NCI-H128 (cell line): ENCODE results near the gene BLVRA.

Source experiments
- DNase-seq: peaks from one replicate; lab custom pipeline; 2025; ENCODE audit not compliant: unreplicated experiment; lab: John Stamatoyannopoulos, UW

Gene BLVRA

DNA sequence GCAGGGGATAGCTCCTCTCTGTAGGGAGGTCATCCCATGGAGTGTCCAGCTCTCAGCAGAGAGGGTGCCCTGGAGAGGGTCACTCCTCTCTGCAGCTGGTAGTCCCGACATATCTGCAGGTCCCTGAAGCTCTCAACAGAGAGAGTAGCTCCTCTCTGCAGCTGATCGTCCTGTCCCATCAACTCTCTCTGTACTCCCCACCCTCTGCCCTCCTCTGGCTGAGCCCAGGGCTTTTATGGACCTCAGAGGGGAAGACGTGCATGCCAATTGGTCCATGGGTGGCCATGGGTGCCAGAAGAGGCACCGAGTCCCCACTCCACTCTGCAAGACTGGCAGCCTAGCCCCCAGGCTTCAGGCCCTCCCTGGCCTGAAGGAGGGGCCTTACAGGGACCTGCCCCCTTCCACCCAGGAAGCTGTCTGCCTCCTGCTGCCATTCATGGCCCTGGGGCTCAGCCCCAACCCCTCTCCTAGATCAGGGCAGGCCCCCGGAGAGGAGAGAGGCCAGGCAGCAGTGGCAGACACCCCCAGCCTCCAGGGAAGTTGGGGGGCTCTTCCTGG is 9.0 kb upstream of the BLVRA start:
- no peak for DNase-seq

DNA sequence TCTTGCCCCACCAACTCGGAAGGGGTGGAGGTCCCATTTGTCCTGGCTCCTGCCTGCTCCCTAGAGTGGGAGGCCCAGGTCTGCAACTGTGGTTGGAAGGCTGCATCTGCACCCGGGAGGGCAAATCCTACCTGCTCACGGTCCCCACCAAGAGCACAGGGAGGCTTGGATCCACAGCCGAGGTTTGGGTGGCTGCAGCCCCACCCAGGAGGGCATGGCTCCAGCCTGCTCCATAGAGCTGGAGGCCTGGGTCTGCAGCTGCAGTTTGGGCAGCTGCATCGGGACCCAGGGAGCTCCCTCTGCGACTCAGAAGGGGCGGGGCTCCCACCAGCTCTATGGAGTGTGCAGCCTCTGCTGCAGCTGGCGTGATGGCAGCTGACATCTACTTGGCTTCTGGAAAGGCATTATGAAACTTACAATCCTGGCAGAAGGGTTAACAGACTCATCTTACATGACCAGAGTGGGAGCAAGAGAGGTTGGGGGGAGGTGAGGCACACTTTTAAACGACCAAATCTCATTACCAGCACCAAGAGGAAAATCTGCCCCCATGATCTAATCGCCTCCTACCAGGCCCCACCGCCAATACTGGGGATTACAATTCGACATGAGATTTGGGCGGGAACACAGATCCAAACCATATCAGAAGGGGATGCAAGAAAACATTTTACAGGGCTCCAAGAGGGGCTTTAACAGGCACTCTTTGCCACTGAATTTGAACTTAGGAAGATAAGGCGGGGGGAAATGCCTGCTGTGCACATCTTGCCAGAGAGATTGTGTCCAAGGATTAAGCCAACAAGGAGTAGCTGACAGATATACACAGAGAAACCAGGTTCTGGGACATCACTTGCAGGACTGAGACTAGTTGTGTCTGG is 8.2 kb upstream of the BLVRA start:
- DNase-seq = no peak

DNA sequence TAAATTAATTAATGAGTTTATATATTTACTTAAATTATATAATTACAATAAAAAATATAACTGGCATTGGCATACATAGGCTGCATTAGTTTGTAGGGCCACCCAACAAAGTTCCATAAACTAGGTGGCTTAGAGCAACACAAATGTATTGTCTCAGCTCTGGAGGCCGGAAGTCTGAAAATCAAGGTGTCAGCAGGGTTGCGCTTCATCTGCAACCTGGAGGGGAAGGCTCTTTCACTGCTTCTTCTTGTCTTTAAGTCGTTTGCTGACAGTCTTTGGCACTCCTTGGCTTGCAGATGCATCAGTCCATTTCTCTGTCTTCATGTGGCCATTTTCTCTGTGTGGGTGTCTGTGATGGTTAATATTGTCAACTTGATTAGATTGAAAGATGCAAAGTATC is 6.1 kb upstream of the BLVRA start:
- DNase-seq = no peak

DNA sequence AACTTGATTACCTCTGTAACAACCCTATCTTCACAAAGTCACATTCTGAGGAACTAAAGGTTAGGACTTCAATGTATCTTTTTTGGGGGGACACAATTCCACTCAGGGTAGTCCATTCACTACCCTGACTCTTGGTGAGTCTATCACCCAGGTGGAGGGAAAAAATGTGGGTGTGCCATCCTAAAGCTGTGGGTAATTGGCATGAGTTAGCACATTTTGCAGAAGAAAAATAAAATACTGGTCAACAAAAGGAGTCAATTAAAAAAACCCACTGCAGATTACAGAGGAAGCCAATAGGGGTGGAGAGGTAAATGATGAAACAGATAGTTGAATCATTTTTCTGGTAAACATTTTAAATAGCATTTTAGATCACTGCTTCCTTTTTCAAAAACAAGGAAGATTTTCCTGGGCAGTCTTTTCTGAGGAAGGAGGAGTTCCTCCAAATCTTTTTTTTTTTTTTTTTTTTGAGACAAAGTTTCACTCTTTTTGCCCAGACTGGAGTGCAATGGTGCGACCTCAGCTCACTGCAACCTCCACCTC is 5.1 kb upstream of the BLVRA start:
- DNase-seq = no peak

DNA sequence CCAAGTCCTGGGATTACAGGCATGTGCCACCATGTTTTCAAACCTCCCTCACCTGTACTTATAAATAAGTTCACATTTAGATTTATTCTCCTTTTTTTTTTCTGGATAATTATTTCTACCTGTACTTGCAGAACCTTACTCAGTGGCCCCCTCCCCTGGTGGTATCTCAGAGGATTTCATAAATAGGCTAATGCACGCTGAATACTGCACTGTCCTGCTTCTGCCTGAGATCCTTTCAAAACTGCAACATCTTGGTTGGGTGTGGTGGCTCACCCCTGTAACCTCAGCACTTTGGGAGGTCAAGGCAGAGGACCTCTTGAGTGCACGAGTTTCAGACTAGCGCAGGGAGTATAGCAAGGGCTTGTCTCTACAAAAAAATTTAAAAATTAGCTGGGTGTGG is 4.6 kb upstream of the BLVRA start:
- no peak for DNase-seq

DNA sequence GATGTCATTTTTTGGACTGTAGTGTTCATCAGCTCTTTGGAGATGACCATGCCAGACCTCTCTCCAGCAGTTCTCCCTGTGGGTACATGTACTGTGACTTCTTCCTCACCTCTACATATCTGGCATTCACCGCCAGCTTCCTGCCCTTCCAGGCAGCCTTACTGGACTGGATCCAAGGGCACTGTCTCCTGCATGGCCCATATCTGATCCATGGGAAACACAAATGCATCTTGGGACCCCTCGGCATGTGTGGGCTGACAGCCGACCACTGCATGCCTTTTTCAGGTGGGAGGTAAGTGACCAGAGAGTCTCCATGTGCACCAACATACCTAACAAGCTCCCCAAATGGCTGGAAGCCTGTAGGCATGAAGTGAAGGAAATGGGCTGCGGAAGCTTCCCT is 3.9 kb upstream of the BLVRA start:
- DNase-seq = no peak

DNA sequence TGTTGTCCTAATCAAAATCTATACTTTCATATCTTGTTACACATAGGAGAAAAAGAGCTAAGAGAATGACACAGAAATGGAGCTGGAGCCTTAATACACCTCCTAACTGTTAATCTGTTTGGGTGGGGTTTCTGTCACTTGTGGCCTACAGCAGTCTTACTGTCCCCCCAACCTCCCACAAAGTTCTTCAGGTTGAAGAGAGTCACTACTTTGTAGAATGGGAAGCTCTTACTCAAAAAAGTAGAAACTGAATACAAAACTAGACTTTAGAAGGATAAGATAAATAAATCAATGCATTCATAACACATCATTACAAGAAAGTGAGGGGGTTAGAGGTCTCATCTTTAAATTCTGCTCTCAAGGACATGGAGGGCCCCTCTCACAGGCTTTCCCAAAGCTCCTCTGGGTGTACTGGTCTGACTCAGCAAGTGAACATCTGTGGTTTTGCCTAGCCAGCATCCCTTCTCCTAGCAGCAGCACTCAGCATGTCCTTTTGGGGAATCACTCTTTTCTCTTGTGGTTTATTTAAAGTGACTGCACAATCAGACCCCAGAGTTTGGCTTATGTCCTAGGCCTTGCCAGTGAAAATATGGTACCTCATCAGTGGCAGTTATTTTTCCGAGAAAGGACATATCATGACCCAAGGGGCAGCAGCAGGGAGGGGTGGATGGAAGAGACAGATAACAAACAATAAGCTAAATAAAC is 2.0 kb upstream of the BLVRA start:
- DNase-seq = no peak

DNA sequence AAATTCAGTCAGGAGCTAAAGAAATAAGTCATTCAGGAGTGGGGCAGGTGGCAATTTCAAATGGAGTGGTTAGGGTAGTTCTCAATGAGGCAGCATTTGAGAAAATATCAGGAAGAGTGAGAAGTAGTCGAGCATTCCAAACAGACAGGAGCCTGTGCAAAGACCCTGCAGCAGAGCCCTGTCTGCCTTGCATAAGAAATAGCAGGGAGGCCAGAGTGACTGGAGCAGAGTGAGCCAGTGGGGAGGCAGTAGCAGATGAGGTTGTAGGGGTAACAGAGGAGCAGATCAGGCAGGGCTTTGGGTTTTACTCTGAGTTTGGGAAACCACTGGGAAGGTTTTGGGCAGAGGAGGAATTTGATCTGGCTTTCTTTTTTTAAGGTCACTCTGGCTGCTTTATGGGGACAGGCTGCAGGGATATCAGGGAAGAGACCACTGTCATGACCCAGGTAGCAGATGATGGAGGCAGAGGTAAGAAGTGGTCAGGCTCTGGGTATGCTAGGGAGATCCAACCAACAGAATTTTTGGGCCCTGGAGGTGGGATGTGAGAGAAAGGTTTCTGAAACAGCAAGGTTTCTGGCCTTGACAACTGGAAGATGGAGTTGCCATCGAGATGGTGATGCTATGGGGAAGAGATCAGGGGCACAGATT is 1.3 kb upstream of the BLVRA start:
- no peak for DNase-seq

DNA sequence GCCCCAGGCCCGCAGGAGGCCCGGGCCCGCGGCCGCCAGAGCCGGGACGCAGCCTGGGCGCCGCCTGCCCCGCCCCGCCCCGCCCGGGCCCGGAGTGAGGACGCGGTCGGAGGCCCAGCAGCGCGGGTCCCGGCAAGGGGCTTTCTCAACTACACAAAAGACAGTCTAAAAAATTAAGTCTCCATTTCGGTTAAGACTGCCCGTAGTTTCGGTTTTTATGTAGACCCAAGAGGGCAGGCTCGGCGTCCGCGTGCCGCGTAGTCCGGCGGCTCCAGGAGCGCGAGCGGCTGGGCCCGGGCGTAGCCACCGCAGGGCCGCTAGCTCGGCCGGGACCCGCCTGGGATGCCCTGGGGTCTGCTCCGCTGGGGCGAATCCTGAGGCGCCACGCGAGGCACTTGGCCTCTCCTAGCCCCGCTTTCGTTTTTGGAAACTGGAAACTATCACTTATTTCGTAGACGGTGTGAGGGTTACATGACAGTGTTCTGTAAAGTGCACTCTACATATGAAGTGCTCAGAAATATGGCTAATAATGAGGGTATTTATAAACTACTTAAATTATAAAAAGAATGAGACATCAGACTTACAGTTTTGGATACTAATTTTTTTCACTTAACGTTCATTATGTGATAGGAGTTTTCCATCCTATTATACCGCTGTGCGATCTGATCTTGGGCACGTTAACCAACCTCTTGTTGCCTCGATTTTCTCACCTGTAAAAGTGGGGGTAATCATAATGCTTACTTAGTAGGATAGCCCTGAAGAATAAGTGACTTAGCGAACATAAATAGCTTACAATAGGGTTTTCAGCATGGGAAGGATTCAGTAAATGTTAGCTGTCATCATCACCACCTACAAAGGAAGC is 573 bp downstream of the BLVRA start:
- DNase-seq = no peak

DNA sequence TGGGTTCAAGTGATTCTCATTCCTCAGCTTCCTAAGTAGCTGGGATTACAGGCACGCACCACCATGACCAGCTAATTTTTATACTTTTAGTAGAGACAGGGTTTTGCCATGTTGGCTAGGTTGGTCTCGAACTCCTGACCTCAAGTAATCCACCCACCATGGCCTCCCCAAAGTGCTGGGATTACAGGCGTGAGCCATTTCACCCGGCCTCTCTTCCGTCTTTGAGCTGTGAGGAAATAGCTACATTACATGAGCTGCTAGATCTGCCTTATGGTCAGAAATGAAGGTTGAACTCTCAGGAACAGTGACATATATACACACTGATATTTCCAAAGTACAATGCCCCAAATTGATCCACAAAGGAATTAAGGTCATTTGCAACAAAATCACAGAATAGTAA is 2.4 kb downstream of the BLVRA start:
- no peak for DNase-seq

DNA sequence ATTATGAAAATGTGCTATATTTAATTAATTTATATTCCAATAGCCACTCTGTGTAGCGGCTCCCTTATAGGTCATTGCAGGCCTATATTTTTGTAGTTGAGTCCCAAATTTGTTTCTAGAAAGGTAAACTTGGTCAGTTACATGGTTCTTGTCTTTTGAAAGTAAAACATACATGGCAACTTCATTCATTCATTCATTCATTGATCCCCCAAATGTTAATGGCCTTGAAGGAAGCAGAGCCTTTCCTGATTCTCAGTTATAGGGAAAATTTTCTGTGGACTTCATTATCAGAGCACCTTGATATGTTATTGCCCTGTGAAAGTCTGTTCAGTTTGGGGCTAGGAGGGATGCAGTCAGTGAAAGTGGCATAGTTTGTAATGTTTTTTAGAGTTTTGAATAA is 2.9 kb downstream of the BLVRA start:
- no peak for DNase-seq

DNA sequence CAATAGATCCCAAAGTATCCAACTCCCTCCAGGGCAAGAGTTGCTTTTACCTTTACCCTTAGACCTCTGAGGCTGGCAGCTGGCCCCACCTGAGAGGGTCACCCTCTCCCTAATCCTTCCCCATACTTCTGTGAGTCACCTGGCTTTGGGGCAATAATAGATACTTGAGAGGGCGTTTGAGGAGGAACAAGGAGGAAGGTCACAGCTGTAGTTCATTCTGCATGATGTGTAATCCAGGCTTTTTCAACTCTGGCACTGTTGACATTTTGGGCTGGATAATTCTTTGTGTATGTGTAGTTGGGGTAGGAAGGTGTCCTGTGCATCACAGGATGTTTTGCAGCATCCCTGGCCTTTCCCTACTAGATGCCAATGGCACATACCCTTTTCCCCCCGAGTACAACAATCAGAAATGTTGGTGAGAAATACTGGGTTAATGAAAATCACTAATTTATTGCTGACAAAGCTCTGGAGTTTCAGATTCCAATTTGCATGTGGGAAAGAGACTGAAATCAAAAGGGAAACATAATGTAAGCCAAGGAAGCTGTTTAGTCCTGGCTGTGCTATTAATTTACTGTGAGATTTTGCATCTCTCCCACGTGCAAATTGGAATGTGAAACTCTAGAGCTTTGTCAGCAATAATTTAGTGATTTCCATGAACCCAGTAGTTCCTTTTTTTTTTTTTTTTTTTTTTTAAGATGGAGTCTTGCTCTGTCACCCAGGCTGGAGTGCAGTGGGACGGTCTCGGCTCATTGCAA is 3.6 kb downstream of the BLVRA start:
- DNase-seq = no peak

DNA sequence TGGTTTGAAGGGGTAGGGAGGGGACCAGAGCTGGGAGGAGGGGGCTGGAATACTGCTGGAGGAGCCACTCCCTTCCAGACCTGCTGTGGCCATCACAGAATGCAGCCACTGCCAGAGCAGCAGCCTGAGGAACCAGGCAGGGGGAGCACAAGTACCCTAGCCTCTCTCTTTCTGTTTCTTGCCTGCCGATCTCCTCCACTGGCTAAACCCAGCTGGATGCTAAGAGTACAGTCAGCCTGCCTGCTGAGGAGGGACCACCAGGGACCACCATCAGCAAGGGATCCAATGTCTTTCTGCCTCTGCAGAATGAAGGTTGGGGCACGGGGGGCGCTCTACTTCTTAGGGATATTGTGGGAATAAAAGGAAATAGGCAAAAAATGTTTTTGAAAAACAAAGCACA is 4.7 kb downstream of the BLVRA start:
- DNase-seq = no peak

DNA sequence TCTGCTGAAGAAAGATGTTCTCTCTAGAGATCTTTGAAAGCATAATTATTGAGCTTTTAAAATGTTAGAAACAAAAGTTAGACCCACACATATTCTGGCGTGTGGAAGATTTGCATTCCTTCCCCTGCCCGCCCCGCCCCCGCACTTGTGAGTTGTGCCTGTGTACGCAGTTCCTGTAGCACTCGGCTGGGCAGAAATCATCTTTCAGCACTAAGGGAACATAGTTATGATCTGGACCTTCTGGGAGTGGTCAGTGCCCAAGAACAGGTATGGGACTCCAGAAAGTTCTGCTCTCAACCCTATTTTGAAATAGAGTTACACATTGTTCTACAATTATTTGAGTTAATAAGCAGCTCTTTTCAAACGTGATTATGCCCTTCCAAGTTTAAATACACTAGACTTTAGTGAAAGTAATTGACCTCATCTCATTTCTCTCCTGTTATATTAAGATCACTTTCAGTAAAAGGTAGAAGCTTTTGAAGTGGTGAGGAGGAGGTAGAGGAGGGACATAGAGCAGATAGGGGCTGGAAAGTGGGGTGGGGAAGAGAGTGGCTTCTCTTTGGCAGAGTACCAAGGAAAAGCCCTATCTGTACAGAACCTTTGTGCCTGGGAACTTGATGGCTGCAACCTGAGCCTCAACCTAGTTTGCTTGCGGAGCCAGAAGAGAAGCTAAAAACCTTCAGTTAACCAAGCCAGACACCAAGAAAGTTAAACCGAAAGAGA is 5.7 kb downstream of the BLVRA start:
- no peak for DNase-seq

DNA sequence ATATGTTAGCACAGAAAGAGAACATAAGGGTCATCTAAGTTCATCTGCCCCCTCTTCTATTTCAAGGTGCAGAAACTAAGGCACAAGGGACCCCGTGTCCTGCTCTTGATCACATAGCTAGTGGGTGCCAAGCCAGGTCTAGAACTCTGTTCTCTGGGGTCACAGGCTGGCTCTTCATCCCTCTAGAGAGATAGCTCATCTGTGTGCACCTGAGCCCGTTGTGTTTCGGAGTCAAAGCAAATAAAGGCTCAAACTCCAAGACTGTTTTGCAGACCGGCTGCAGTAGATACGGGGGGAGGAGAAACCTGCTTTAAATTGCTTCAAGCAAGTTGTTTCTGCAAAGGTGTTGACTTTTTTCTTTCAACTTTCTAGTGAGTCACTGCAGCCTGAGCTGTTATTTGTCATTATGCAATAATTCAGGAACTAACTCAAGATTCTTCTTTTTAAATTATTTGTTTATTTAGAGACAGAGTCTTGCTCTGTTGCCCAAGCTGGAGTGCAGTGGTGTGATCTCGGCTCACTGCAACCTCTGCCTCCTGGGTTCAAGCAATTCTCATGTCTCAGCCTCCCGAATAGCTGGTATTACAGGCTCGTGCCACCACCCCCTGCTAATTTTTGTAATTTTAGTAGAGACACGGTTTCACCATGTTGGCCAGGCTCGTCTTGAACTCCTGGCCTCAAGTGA is 6.5 kb downstream of the BLVRA start:
- no peak for DNase-seq

DNA sequence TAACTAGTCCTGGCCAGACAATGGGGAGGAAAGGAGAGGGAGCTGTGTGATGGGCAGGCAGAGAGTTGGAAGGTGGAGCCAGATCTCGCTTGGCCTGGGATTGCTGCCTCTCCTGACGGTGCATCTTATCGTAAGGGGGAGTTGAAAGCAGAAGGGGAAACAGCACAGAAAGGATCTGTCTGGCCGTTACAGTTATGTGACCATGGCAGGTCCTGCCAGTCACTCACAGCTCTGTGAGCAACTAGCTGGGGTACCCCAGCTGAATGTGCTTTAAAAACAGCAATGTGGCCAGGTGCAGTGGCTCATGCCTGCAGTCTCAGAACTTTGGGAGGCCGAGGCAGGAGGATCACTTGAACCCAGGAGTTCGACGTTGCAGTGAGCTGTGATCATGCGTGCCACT is 8.1 kb downstream of the BLVRA start:
- DNase-seq = no peak

DNA sequence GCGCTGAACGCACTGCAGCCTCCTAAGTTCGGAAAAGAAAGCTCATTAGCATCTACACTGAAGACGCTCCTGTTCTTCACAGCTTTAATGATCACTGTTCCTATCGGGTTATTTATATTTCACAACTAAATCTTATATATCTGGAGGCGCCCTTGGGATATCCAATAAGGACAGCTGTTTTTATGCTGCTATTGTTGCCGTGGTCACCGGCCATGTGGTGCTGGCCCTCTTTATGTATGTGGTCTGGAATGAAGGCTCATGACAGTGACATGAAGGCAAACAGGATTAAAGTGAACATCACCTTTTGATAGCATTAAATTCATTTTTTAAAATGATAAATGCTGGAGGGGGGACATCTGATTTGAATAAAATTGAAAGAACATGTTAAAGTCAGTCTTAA is 8.8 kb downstream of the BLVRA start:
- DNase-seq = no peak

DNA sequence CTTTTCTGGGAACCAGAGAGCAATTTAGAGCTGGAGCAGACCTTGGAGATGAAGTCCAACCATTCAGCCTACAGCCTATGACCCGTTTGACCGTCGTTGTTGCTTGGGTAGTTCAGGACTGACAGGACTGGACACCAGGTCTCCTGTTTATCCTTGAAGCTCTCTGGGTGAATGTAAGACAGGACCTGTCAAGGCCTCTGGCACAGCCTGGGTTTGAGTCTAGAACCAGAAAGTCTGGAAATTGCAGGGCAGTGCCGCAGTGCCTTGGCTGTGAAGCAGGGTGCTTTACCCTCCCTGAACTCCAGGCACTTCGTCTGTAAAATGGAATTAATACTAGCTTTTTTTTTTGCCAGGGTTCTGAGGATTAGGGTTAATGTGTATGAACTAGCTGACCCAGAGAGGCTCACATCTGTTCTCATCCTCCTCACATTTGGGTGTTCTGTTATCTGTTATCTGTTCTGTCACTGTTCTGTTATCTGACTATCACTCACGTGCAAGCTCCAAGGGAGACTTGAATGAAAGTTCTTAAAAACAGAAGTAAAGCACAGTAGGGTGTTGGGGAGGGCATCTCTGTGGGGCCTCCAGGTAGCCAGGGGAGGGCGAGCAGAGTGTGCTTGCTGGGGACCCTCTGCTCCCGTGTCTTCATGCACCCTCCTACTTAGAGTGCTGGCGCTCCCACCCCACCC is 9.9 kb downstream of the BLVRA start:
- no peak for DNase-seq
